Psoas muscle (tissue), 8 donors: ENCODE data around the gene CUBN. TPM values are rescaled to one million over a fixed set of nuclear protein-coding genes. Genes with fewer than 3 reads are reported as not detected.

ENCODE experiments used
- ATAC-seq, 4 donors: fragments of 200-7000 bp; cut with Tn5 transposase; one replicate each; pipeline ENCODE4 v1.9.1; 2020; ENCODE audit warnings: moderate library complexity in 3 of 4, mild to moderate bottlenecking in 2 of 4
- DNase-seq, 2 donors: peaks; one replicate each; pipeline ENCODE4 v3.0.0-alpha.2; 2020
- H3K27ac ChIP-seq: fragments of 200-600 bp; one replicate; pipeline ENCODE4 v1.8.0; 2022
- H3K27me3 ChIP-seq, 3 donors: fragments of 200-600 bp in 1 of 3; one replicate each; pipeline versions ENCODE4 v1.6.1 to v1.8.0; 2013 to 2022; ENCODE audit warnings: low read length in 2 of 3, mild to moderate bottlenecking in 2 of 3, moderate library complexity in 1 of 3; ENCODE audit not compliant: insufficient read depth in 3 of 3
- H3K36me3 ChIP-seq, 2 donors: fragments of 200-600 bp in 1 of 2; one replicate each; pipeline versions ENCODE4 v1.6.1 to v1.8.0; 2013 to 2022; ENCODE audit warnings: low read depth in 1 of 2, mild to moderate bottlenecking in 1 of 2, moderate library complexity in 1 of 2; ENCODE audit not compliant: insufficient read depth in 1 of 2
- H3K4me1 ChIP-seq: fragments of 200-600 bp; one replicate; pipeline ENCODE4 v1.8.0; 2022
- H3K4me3 ChIP-seq: fragments of 200-600 bp; one replicate; pipeline ENCODE4 v1.8.0; 2022; ENCODE audit warnings: mild to moderate bottlenecking
- H3K9me3 ChIP-seq: fragments of 200-600 bp; one replicate; pipeline ENCODE4 v1.8.0; 2022
- CTCF ChIP-seq: fragments of 200-600 bp; IDR thresholded peaks from one replicate; pipeline ENCODE4 v1.8.0; 2022; ENCODE audit warnings: antibody characterized with exemption
- WGBS, 3 donors: extraction: QIAGEN DNeasy Blood & Tissue Kit; methylation state at CpG; one replicate each; pipeline versions ENCODE4 v1.1.6 to v1.1.7; 2013; 5-methylcytosine and 5-hydroxymethylcytosine counted together
- intact Hi-C, 2 donors: fragments of 100-400 bp; cut with DNase I; formaldehyde crosslinking; loops; one replicate each; pipeline versions ENCODE4 v1.11.0 to v1.14.2; 2022
- polyA plus RNA-seq, 3 donors: library from polyadenylated mRNA; stranded (reverse); fragments of 200-250 nt; gene quantifications; one replicate each; pipeline ENCODE4 v1.2.3, GENCODE V29; 2013
- total RNA-seq, 4 donors: library from RNA; stranded (reverse); fragmentation: NEBNext Ultra II Directional in 2 of 4; extraction: Animal tissue kit (Norgen Biotek cat#: 25700) in 2 of 4; gene quantifications; one replicate each; pipeline versions ENCODE4 v1.2.1 to v1.2.4, GENCODE V29; 2021 to 2023
- donor health status: healthy with polysubstance abuse.
- donor health status: DM: no; HTN: no; CAD: no; lungs with moderate emphysema.
- donor health status: Bipolar disorder and iron deficiency.
- donor health status: healthy.
- donor health status: DM: yes; HTN: yes; CAD: no.
- donor health status: DM: no; HTN: no; CAD: no.
- donor health status: DM: no; HTN: no; CAD: no.
- donor health status: DM: yes; HTN: yes; CAD: no.

CUBN gene
- total and polyA plus RNA-seq, 7 donors: 0.07 to 1.1 (median 0.22) TPM

GRCh38 chr10:16987976-16988610, 141.5 kb downstream of the CUBN start:
- peak overlapping the region; percentile 70 for H3K27ac ChIP-seq
- no peaks in the 10 kb centered on the region for H3K27me3 ChIP-seq
- no peak for DNase-seq
- H3K36me3 ChIP-seq: no peaks in the 10 kb centered on the region
- no peak for ATAC-seq
- WGBS, 3 donors: 53 to 79% (median 62%) methylated on average over 8 of the region's 8 CpGs
- intact Hi-C loops: no loop called here
- no peak overlapping the region for H3K4me3 ChIP-seq
- no peaks in the 10 kb centered on the region for H3K4me1 ChIP-seq
- H3K9me3 ChIP-seq: no peaks in the 10 kb centered on the region
- no peak for TF ChIP-seq CTCF

- Histone ChIP-seq H3K9me3 (no peaks in the 10 kb centered on the region), H3K4me3 (no peak overlapping the region), H3K36me3 (no peaks in the 10 kb centered on the region), H3K4me1 (no peaks in the 10 kb centered on the region), H3K27me3 (no peaks in the 10 kb centered on the region), H3K27ac (peak overlapping the region; percentile 70)
- WGBS, 3 donors: 24 to 40% (median 27%) methylated on average over 4 of the region's 4 CpGs
- intact Hi-C loops: no loop called here
- ATAC-seq: peak in 1 of 4 donors; percentile 49
- no peak for DNase-seq
- no peak for TF ChIP-seq CTCF
These were observed 142.4 kb downstream of the CUBN start for GRCh38 chr10:16987206-16987621.

- no peaks in the 10 kb centered on the region for H3K9me3 ChIP-seq
- H3K27me3 ChIP-seq: no peaks in the 10 kb centered on the region
- ATAC-seq (peak in 1 of 4 donors; percentile 12), DNase-seq (no peak)
- WGBS, 3 donors: 32 to 53% (median 39%) methylated on average over 10 of the region's 10 CpGs
- H3K36me3 ChIP-seq: no peaks in the 10 kb centered on the region
- H3K4me1 ChIP-seq: no peaks in the 10 kb centered on the region
- intact Hi-C loops: no loop called here
- H3K27ac ChIP-seq: peak overlapping the region; percentile 70
- no peak overlapping the region for H3K4me3 ChIP-seq
- no peak for TF ChIP-seq CTCF
These were observed 143.0 kb downstream of the CUBN start for GRCh38 chr10:16986406-16987205.

- H3K36me3 ChIP-seq: no peaks in the 10 kb centered on the region
- intact Hi-C loops: no loop called here
- 38 to 60% (median 46%) methylated on average over 5 of the region's 5 CpGs for WGBS, 3 donors
- ATAC-seq: no peak
- H3K9me3 ChIP-seq: no peaks in the 10 kb centered on the region
- TF ChIP-seq CTCF: no peak
- peak overlapping the region; percentile 70 for H3K27ac ChIP-seq
- H3K27me3 ChIP-seq: no peaks in the 10 kb centered on the region
- DNase-seq: no peak
- no peaks in the 10 kb centered on the region for H3K4me1 ChIP-seq
- H3K4me3 ChIP-seq: no peak overlapping the region
These were observed 143.6 kb downstream of the CUBN start for GRCh38 chr10:16986082-16986405.
